HG02623 (cell line): ENCODE data around the gene AHI1.
A peak's percentile ranks its signal among the peaks of the same experiment; 100 is the strongest.

Source experiments
- ATAC-seq: cut with Tn5 transposase; IDR thresholded peaks from one replicate; pipeline ENCODE4 v1.9.1; 2021; ENCODE audit warnings: moderate library complexity; ENCODE audit not compliant: unreplicated experiment

AHI1 gene

GRCh38 chr6:135334169-135334568, 163.4 kb downstream of the AHI1 start:
- no peak for ATAC-seq

GRCh38 chr6:135331002-135331401, 166.5 kb downstream of the AHI1 start:
- ATAC-seq = no peak

- ATAC-seq = peak; percentile 92
These were observed 167.4 kb downstream of the AHI1 start for GRCh38 chr6:135329851-135330803.

GRCh38 chr6:135328136-135328535, 169.4 kb downstream of the AHI1 start:
- ATAC-seq = no peak

- no peak for ATAC-seq
These were observed 171.7 kb downstream of the AHI1 start for GRCh38 chr6:135325624-135326424.

- no peak for ATAC-seq
These were observed 173.0 kb downstream of the AHI1 start for GRCh38 chr6:135324531-135324930.

- ATAC-seq = no peak
These were observed 173.6 kb downstream of the AHI1 start for GRCh38 chr6:135323979-135324378.

- peak; percentile 97 for ATAC-seq
These were observed 174.3 kb downstream of the AHI1 start for GRCh38 chr6:135323202-135323668.

GRCh38 chr6:135322427-135323201, 174.9 kb downstream of the AHI1 start:
- peak; percentile 63 for ATAC-seq

- ATAC-seq = no peak
These were observed 176.6 kb downstream of the AHI1 start for GRCh38 chr6:135320721-135321621.

- no peak for ATAC-seq
These were observed 177.7 kb downstream of the AHI1 start for GRCh38 chr6:135319819-135320218.

GRCh38 chr6:135318738-135319469, 178.6 kb downstream of the AHI1 start:
- ATAC-seq = no peak

GRCh38 chr6:135314543-135314942, 183.0 kb downstream of the AHI1 start:
- ATAC-seq = no peak

GRCh38 chr6:135311446-135312200, 185.9 kb downstream of the AHI1 start:
- ATAC-seq = no peak

GRCh38 chr6:135310291-135310690, 187.2 kb downstream of the AHI1 start:
- ATAC-seq = no peak

GRCh38 chr6:135306740-135307420, 190.7 kb downstream of the AHI1 start:
- ATAC-seq = no peak

- ATAC-seq = no peak
These were observed 191.4 kb downstream of the AHI1 start for GRCh38 chr6:135306166-135306565.

GRCh38 chr6:135305684-135306083, 191.9 kb downstream of the AHI1 start:
- ATAC-seq = no peak
